HG02798 (cell line): ENCODE data around the gene SH3D21.

Experiments used
- ATAC-seq: cut with Tn5 transposase; IDR thresholded peaks from one replicate; pipeline ENCODE4 v1.9.1; 2021; ENCODE audit warnings: mild to moderate bottlenecking; ENCODE audit not compliant: unreplicated experiment, poor library complexity

SH3D21 gene

GRCh38 chr1:36352910-36353878 lies 47.0 kb downstream of the SH3D21 start:
- ATAC-seq = no peak

GRCh38 chr1:36354486-36354885 lies 48.3 kb downstream of the SH3D21 start:
- ATAC-seq = no peak

GRCh38 chr1:36355811-36356210 lies 49.6 kb downstream of the SH3D21 start:
- ATAC-seq = no peak

GRCh38 chr1:36358514-36359084 lies 52.4 kb downstream of the SH3D21 start:
- no peak for ATAC-seq

- no peak for ATAC-seq
Observed at GRCh38 chr1:36359383-36359782, 53.2 kb downstream of the SH3D21 start.

GRCh38 chr1:36359911-36360550 lies 53.9 kb downstream of the SH3D21 start:
- ATAC-seq = no peak

- no peak for ATAC-seq
Observed at GRCh38 chr1:36365381-36365780, 59.2 kb downstream of the SH3D21 start.

GRCh38 chr1:36366091-36366661 lies 60.0 kb downstream of the SH3D21 start:
- ATAC-seq = no peak

GRCh38 chr1:36367066-36367465 lies 60.9 kb downstream of the SH3D21 start:
- ATAC-seq = no peak

- no peak for ATAC-seq
Observed at GRCh38 chr1:36367798-36368197, 61.6 kb downstream of the SH3D21 start.

GRCh38 chr1:36369061-36369861 lies 63.1 kb downstream of the SH3D21 start:
- ATAC-seq = no peak
